HEK293 (cell line): ENCODE results near the gene MGMT.

ENCODE experiments used
- SCRT1 ChIP-seq: fragments of 450-650 bp; formaldehyde crosslinking; IDR thresholded peaks from 2 replicates; pipeline ENCODE4 v1.5.1; 2016; ENCODE audit warnings: missing biosample characterization, missing genetic modification characterization, borderline replicate concordance
- ZNF133 ChIP-seq: fragments of 450-650 bp; formaldehyde crosslinking; IDR thresholded peaks from 2 replicates; pipeline ENCODE4 v1.5.1; 2016; ENCODE audit warnings: missing biosample characterization, missing genetic modification characterization
- ZNF701 ChIP-seq: fragments of 450-650 bp; formaldehyde crosslinking; IDR thresholded peaks from 2 replicates; pipeline ENCODE4 v1.5.1; 2016; ENCODE audit warnings: missing biosample characterization, missing genetic modification characterization
- TF ChIP-seq, protein P1 (sequence below): fragments of 450-650 bp; formaldehyde crosslinking; IDR thresholded peaks from 2 replicates; pipeline ENCODE4 v1.5.1; 2016; ENCODE audit warnings: missing biosample characterization, missing genetic modification characterization
- TF ChIP-seq, protein P2 (sequence below): fragments of 450-650 bp; formaldehyde crosslinking; IDR thresholded peaks from 2 replicates; pipeline ENCODE4 v1.5.1; 2016; ENCODE audit warnings: missing biosample characterization, missing genetic modification characterization
- TF ChIP-seq, protein P3 (sequence below): fragments of 450-650 bp; formaldehyde crosslinking; IDR thresholded peaks from 2 replicates; pipeline ENCODE4 v1.5.1; 2016; ENCODE audit warnings: missing biosample characterization, missing genetic modification characterization

DNA sequence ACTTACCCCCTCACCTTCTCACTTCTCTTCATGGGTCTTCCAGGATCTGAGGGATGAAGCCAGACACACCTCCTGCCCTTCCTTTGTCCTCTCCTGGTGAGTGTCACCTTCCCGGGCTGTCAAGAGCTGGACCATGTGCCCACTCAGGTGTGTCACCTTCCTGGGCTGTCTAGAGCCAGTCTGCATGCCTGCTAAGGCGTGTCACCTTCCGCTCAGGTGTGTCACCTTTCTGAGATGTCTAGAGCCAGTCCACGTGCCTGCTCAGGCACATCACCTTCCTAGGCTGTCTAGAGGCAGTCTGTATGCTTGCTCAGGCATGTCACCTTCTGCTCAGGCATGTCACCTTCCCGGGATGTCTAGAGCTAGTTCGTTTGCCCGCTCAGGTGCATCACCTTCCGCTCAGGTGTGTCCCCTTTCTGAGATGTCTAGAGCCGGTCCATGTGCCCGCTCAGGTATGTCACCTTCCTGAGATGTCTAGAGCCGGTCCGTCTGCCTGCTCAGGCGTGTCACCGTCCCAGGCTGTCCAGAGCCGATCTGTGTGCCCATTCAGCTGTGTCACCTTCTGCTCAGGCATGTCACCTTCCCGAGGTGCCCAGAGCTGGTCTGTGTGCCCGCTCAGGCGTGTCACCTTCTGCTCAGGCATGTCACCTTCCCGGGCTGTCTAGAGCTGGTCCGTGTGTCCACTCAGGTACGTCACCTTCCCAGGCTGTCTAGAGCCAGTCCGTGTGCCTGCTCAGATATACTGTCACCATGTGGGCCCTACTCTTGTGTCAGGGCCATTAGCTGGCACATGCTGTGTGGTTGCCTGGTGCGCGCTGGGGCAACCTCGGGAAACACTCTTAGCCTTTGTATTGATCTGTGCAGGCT is 251.7 kb downstream of the MGMT start:
- TF ChIP-seq SCRT1 (tag by site-specific recombination) (no peak), ZNF133 (tag by site-specific recombination) (no peak), ZNF701 (tag by site-specific recombination) (no peak)
- TF ChIP-seq, protein P1, sequence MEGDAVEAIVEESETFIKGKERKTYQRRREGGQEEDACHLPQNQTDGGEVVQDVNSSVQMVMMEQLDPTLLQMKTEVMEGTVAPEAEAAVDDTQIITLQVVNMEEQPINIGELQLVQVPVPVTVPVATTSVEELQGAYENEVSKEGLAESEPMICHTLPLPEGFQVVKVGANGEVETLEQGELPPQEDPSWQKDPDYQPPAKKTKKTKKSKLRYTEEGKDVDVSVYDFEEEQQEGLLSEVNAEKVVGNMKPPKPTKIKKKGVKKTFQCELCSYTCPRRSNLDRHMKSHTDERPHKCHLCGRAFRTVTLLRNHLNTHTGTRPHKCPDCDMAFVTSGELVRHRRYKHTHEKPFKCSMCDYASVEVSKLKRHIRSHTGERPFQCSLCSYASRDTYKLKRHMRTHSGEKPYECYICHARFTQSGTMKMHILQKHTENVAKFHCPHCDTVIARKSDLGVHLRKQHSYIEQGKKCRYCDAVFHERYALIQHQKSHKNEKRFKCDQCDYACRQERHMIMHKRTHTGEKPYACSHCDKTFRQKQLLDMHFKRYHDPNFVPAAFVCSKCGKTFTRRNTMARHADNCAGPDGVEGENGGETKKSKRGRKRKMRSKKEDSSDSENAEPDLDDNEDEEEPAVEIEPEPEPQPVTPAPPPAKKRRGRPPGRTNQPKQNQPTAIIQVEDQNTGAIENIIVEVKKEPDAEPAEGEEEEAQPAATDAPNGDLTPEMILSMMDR (tag by site-specific recombination) = no peak
- TF ChIP-seq, protein P2, sequence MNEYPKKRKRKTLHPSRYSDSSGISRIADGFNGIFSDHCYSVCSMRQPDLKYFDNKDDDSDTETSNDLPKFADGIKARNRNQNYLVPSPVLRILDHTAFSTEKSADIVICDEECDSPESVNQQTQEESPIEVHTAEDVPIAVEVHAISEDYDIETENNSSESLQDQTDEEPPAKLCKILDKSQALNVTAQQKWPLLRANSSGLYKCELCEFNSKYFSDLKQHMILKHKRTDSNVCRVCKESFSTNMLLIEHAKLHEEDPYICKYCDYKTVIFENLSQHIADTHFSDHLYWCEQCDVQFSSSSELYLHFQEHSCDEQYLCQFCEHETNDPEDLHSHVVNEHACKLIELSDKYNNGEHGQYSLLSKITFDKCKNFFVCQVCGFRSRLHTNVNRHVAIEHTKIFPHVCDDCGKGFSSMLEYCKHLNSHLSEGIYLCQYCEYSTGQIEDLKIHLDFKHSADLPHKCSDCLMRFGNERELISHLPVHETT (tag by site-specific recombination) = no peak
- TF ChIP-seq, protein P3, sequence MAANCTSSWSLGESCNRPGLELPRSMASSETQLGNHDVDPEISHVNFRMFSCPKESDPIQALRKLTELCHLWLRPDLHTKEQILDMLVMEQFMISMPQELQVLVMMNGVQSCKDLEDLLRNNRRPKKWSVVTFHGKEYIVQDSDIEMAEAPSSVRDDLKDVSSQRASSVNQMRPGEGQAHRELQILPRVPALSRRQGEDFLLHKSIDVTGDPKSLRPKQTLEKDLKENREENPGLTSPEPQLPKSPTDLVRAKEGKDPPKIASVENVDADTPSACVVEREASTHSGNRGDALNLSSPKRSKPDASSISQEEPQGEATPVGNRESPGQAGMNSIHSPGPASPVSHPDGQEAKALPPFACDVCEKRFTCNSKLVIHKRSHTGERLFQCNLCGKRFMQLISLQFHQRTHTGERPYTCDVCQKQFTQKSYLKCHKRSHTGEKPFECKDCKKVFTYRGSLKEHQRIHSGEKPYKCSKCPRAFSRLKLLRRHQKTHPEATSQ (tag by site-specific recombination) = no peak
